ENCODE measurements around the gene TMPRSS4. TPM values are rescaled to one million over a fixed set of nuclear protein-coding genes. Genes with fewer than 3 reads are reported as not detected.

TMPRSS4 gene
- total and polyA plus RNA-seq, 2 of the 13 experiments (the other 11 are each of a cell fraction or from before 2014, with no cell fraction given) = 0.32 TPM; not detected in 1

DNA sequence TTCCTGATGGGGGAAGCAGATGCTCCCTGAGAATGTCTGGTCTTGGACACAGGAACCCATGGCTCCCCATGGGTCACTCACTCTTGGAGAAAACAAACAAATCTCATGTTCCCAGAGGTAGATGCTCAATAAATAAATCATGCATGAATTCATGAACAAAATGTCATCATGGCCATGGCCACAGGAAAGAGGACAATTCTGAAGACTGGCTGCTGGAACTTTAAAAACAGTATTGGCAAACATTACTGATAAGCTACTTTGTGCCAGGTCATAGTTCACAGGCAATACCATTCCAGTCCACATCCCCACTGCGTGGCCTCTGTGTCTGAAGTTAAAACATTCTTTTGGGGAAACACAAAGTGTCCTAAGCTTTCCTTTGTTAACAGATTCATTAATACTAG lies 19.1 kb downstream of the TMPRSS4 start (continued):
- no peak for TF ChIP-seq SP2 (CRISPR knock-in tag; IDR thresholded peaks at IDR 0.05)
- TF ChIP-seq, protein P1, sequence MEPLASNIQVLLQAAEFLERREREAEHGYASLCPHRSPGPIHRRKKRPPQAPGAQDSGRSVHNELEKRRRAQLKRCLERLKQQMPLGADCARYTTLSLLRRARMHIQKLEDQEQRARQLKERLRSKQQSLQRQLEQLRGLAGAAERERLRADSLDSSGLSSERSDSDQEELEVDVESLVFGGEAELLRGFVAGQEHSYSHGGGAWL (CRISPR knock-in tag; IDR thresholded peaks at IDR 0.05) = no peak
- TF ChIP-seq ZBTB42 (CRISPR knock-in tag; IDR thresholded peaks at IDR 0.05) = no peak
- TF ChIP-seq, protein P2, sequence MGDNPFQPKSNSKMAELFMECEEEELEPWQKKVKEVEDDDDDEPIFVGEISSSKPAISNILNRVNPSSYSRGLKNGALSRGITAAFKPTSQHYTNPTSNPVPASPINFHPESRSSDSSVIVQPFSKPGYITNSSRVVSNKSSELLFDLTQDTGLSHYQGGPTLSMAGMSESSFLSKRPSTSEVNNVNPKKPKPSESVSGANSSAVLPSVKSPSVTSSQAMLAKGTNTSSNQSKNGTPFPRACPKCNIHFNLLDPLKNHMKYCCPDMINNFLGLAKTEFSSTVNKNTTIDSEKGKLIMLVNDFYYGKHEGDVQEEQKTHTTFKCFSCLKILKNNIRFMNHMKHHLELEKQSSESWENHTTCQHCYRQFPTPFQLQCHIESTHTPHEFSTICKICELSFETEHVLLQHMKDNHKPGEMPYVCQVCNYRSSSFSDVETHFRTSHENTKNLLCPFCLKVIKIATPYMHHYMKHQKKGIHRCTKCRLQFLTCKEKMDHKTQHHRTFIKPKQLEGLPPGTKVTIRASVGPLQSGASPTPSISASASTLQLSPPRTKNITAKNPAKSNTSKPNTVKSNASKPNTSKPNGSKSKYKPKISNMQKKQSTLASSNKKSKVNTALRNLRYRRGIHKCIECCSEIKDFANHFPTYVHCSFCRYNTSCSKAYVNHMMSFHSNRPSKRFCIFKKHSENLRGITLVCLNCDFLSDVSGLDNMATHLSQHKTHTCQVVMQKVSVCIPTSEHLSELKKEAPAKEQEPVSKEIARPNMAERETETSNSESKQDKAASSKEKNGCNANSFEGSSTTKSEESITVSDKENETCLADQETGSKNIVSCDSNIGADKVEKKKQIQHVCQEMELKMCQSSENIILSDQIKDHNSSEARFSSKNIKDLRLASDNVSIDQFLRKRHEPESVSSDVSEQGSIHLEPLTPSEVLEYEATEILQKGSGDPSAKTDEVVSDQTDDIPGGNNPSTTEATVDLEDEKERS (CRISPR knock-in tag; IDR thresholded peaks at IDR 0.05) = 0 out of 2 replicates have a peak, but pooled peaks have one; percentile 42
- peak; percentile 87 for TF ChIP-seq HHEX (CRISPR knock-in tag; IDR thresholded peaks at IDR 0.05)
- TF ChIP-seq SMARCC2 (IDR thresholded peaks at IDR 0.05) = no peak
- no peak for TF ChIP-seq ATF3 (CRISPR knock-in tag; IDR thresholded peaks at IDR 0.05)
- no peak for TF ChIP-seq ZNF782 (CRISPR knock-in tag; IDR thresholded peaks at IDR 0.05; ENCODE audit: borderline replicate concordance)
- TF ChIP-seq, protein P3, sequence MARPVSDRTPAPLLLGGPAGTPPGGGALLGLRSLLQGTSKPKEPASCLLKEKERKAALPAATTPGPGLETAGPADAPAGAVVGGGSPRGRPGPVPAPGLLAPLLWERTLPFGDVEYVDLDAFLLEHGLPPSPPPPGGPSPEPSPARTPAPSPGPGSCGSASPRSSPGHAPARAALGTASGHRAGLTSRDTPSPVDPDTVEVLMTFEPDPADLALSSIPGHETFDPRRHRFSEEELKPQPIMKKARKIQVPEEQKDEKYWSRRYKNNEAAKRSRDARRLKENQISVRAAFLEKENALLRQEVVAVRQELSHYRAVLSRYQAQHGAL (CRISPR knock-in tag; IDR thresholded peaks at IDR 0.05; ENCODE audit: not compliant biosample characterization) = no peak
- TF ChIP-seq MEIS1 (CRISPR knock-in tag; IDR thresholded peaks at IDR 0.05; ENCODE audit: borderline replicate concordance) = no peak
- TF ChIP-seq NPAS2 (CRISPR knock-in tag; IDR thresholded peaks at IDR 0.05; ENCODE audit: borderline replicate concordance) = no peak
- no peak for TF ChIP-seq MLLT10 (CRISPR knock-in tag; IDR thresholded peaks at IDR 0.05)
- no peak for TF ChIP-seq HOXA3 (CRISPR knock-in tag; IDR thresholded peaks at IDR 0.05)
- no peak for TF ChIP-seq SATB2 (CRISPR knock-in tag; IDR thresholded peaks at IDR 0.05)
- no peak; the same call in 1 of the 2 replicates for TF ChIP-seq SRF (IDR thresholded peaks at IDR 0.05; ENCODE audit: low read depth, low read length)
- no peak; the same call in 1 of the 2 replicates for TF ChIP-seq ZNF770 (CRISPR knock-in tag; IDR thresholded peaks at IDR 0.05)
- no peak for TF ChIP-seq TCF12 (IDR thresholded peaks at IDR 0.05)
- TF ChIP-seq TCF12 (CRISPR knock-in tag; IDR thresholded peaks at IDR 0.05) = no peak
- no peak for TF ChIP-seq CHD4 (IDR thresholded peaks at IDR 0.05; ENCODE audit: borderline replicate concordance, low read length)
- no peak for TF ChIP-seq GMEB1 (CRISPR knock-in tag; IDR thresholded peaks at IDR 0.05; ENCODE audit: borderline replicate concordance)
- no peak for TF ChIP-seq MATR3 (CRISPR knock-in tag; IDR thresholded peaks at IDR 0.05)
- TF ChIP-seq PBX3 (CRISPR knock-in tag; IDR thresholded peaks at IDR 0.05; ENCODE audit: borderline replicate concordance) = no peak

Data from HepG2 (cell line).